Activated CD8-positive, alpha-beta T cell treated with anti-CD3 and anti-CD28 coated beads for 36 hours (primary cell): Measurements from ENCODE around the gene GPRIN1. TPM values are rescaled to one million over a fixed set of nuclear protein-coding genes. Genes with fewer than 3 reads are reported as not detected.
"Not testable (repeated sequence)": the region's sequence is repeated elsewhere in the genome, so short reads cannot be mapped to it uniquely, and the experiment has no call there.

Source experiments
- ATAC-seq: fragments of 200-7000 bp; cut with Tn5 transposase; one replicate; pipeline ENCODE4 v1.10.0; 2021; ENCODE audit warnings: mild to moderate bottlenecking, moderate library complexity
- CTCF ChIA-PET: fragments of 350-600 bp; sonication (Branson Sonifier 250); formaldehyde crosslinking; loops from one replicate; lab custom pipeline; 2021; ENCODE audit warnings: antibody characterized with exemption; lab: Charles Lee
- POLR2A ChIA-PET: fragments of 350-600 bp; sonication (Branson Sonifier 250); formaldehyde crosslinking; loops from one replicate; lab custom pipeline; 2021; ENCODE audit warnings: antibody characterized with exemption; lab: Charles Lee
- DNase-seq: peaks from one replicate; pipeline ENCODE4 v3.0.0-alpha.2; 2020
- H3K27ac Mint-ChIP-seq: one replicate; pipeline ENCODE4 v1.8.0; 2021; ENCODE audit warnings: mild to moderate bottlenecking, mixed read lengths
- H3K27me3 Mint-ChIP-seq: one replicate; pipeline ENCODE4 v1.8.0; 2021; ENCODE audit warnings: mixed read lengths
- H3K36me3 Mint-ChIP-seq: one replicate; pipeline ENCODE4 v1.8.0; 2021; ENCODE audit warnings: low read depth, mixed read lengths
- H3K4me1 Mint-ChIP-seq: one replicate; pipeline ENCODE4 v1.8.0; 2021; ENCODE audit warnings: low read depth, mixed read lengths
- H3K4me3 Mint-ChIP-seq: one replicate; pipeline ENCODE4 v1.8.0; 2021; ENCODE audit warnings: mild to moderate bottlenecking, moderate library complexity, mixed read lengths
- H3K9me3 Mint-ChIP-seq: one replicate; pipeline ENCODE4 v1.8.0; 2021; ENCODE audit warnings: mixed read lengths
- CTCF ChIP-seq: fragments of 200-600 bp; IDR thresholded peaks from one replicate; pipeline ENCODE4 v1.8.0; 2022; ENCODE audit warnings: antibody characterized with exemption, mild to moderate bottlenecking
- intact Hi-C: fragments of 100-400 bp; cut with micrococcal nuclease; formaldehyde crosslinking; loops from one replicate; pipeline ENCODE4 v1.10.0; 2022
- total RNA-seq, 2 experiments: library from RNA; stranded (reverse); gene quantifications; one replicate each; pipeline ENCODE4 v1.2.3, GENCODE V29; 2021

Gene GPRIN1
- total RNA-seq, 2 experiments from 2014 or later = 1.6 to 2.0 TPM

GRCh38 chr5:176594554-176594953, 15.4 kb downstream of the GPRIN1 start:
- Mint-ChIP-seq H3K9me3 (no peaks in the 10 kb centered on the region), H3K27ac (no peak overlapping the region), H3K4me1 (peaks cover 8% of the 10 kb centered on the region), H3K4me3 (no peak overlapping the region), H3K36me3 (no peaks in the 10 kb centered on the region), H3K27me3 (peaks cover 8% of the 10 kb centered on the region)
- ChIA-PET CTCF (no interaction called here), POLR2A (no interaction called here)
- ATAC-seq (no peak), DNase-seq (no peak)
- no peak for TF ChIP-seq CTCF
- intact Hi-C loops = no loop called here

- Mint-ChIP-seq H3K4me1 (peaks cover 8% of the 10 kb centered on the region), H3K4me3 (no peak overlapping the region), H3K36me3 (no peaks in the 10 kb centered on the region), H3K9me3 (no peaks in the 10 kb centered on the region), H3K27ac (no peak overlapping the region), H3K27me3 (peaks cover 4% of the 10 kb centered on the region)
- intact Hi-C loops = no loop called here
- TF ChIP-seq CTCF = no peak
- DNase-seq = no peak
- no peak for ATAC-seq
- ChIA-PET CTCF (no interaction called here), POLR2A (interaction anchor here (1.1 kb wide), 2 partner anchors 10 to 14 kb away, joined by 3 read pairs; no protein-coding TSS in a partner anchor)
Observed at GRCh38 chr5:176593273-176593869, 16.6 kb downstream of the GPRIN1 start.

- intact Hi-C loops = no loop called here
- DNase-seq (no peak), ATAC-seq (no peak)
- Mint-ChIP-seq H3K4me1 (peaks cover 8% of the 10 kb centered on the region), H3K36me3 (no peaks in the 10 kb centered on the region), H3K4me3 (no peak overlapping the region), H3K27me3 (peaks cover 3% of the 10 kb centered on the region), H3K9me3 (no peaks in the 10 kb centered on the region), H3K27ac (no peak overlapping the region)
- CTCF ChIA-PET = no interaction called here
- TF ChIP-seq CTCF = no peak
- POLR2A ChIA-PET = interaction anchor here (1.1 kb wide), 2 partner anchors 9 to 15 kb away, joined by 3 read pairs; no protein-coding TSS in a partner anchor
Observed at GRCh38 chr5:176592573-176592972, 17.4 kb downstream of the GPRIN1 start.

- H3K4me3 Mint-ChIP-seq, H3K27me3 Mint-ChIP-seq, intact Hi-C loops, ATAC-seq, CTCF ChIA-PET, DNase-seq, H3K27ac Mint-ChIP-seq, H3K36me3 Mint-ChIP-seq, H3K9me3 Mint-ChIP-seq, H3K4me1 Mint-ChIP-seq: not testable (repeated sequence)
- POLR2A ChIA-PET = interaction anchor here (1.1 kb wide), 1 partner anchor 39 kb away, joined by 3 read pairs; the partner anchor contains the start of genes EIF4E1B and SNCB
Observed at GRCh38 chr5:176591667-176592066, 18.3 kb downstream of the GPRIN1 start.

- no peak overlapping the region for H3K27ac Mint-ChIP-seq
- H3K27me3 Mint-ChIP-seq = peaks cover 3% of the 10 kb centered on the region
- no peaks in the 10 kb centered on the region for H3K36me3 Mint-ChIP-seq
- intact Hi-C loops = no loop called here
- no peaks in the 10 kb centered on the region for H3K4me1 Mint-ChIP-seq
- POLR2A ChIA-PET = interaction anchor here (1.1 kb wide), 1 partner anchor 40 kb away, joined by 3 read pairs; the partner anchor contains the start of genes EIF4E1B and SNCB
- CTCF ChIA-PET = interaction anchor here (1.0 kb wide), 1 partner anchor 15 kb away, joined by 3 read pairs; no protein-coding TSS in a partner anchor
- no peak for TF ChIP-seq CTCF
- ATAC-seq (no peak), DNase-seq (no peak)
- H3K4me3 Mint-ChIP-seq = no peak overlapping the region
- peaks cover 6% of the 10 kb centered on the region for H3K9me3 Mint-ChIP-seq
Observed at GRCh38 chr5:176590035-176590717, 19.8 kb downstream of the GPRIN1 start.
